Neural progenitor cell (in vitro differentiated cells): Measurements from ENCODE around the gene RINL. TPM values are rescaled to one million over a fixed set of nuclear protein-coding genes. Genes with fewer than 3 reads are reported as not detected.

Experiments used
- DNase-seq: peaks from one replicate; pipeline ENCODE4 v3.0.0-alpha.2; 2016; ENCODE audit warnings: low spot score
- H2AFZ ChIP-seq: fragments of 200-600 bp; sonication (generic); replicated peaks from 2 replicates; pipeline ENCODE4 v1.6.1; 2016; ENCODE audit warnings: antibody characterized with exemption
- H3F3A ChIP-seq: fragments of 200-600 bp; sonication (generic); 2 replicates; pipeline ENCODE4 v1.6.1; 2016; ENCODE audit warnings: antibody characterized with exemption, low read depth
- H3K27ac ChIP-seq: fragments of 200-600 bp; sonication (generic); 2 replicates; pipeline ENCODE4 v1.5.1; 2016; ENCODE audit warnings: mild to moderate bottlenecking
- H3K27me3 ChIP-seq: fragments of 200-600 bp; sonication (generic); 2 replicates; pipeline ENCODE4 v1.6.1; 2016; ENCODE audit warnings: mild to moderate bottlenecking, moderate library complexity
- H3K36me3 ChIP-seq: fragments of 200-600 bp; sonication (generic); 2 replicates; pipeline ENCODE4 v1.5.1; 2016
- H3K4me1 ChIP-seq: fragments of 200-600 bp; sonication (generic); 2 replicates; pipeline ENCODE4 v1.6.1; 2016; ENCODE audit warnings: mixed run types
- H3K4me2 ChIP-seq: fragments of 200-600 bp; sonication (generic); 2 replicates; pipeline ENCODE4 v1.6.1; 2016
- H3K4me3 ChIP-seq: fragments of 200-600 bp; sonication (generic); 2 replicates; pipeline ENCODE4 v1.5.1; 2016
- H3K79me2 ChIP-seq: fragments of 200-600 bp; sonication (generic); 2 replicates; pipeline ENCODE4 v1.6.1; 2016; ENCODE audit warnings: low read depth
- H3K9ac ChIP-seq: fragments of 200-600 bp; sonication (generic); 2 replicates; pipeline ENCODE4 v1.6.1; 2016
- H3K9me3 ChIP-seq: fragments of 200-600 bp; sonication (generic); 2 replicates; pipeline ENCODE4 v1.5.1; 2016; ENCODE audit warnings: low read depth
- H4K20me1 ChIP-seq: fragments of 200-600 bp; sonication (generic); 2 replicates; pipeline ENCODE4 v1.6.1; 2016; ENCODE audit warnings: low read depth
- H3K27ac Mint-ChIP-seq: 3 replicates; pipeline ENCODE4 v1.8.0; 2021; ENCODE audit warnings: mixed read lengths
- H3K27me3 Mint-ChIP-seq: 2 replicates; pipeline ENCODE4 v1.8.0; 2022; ENCODE audit warnings: low read depth, mild to moderate bottlenecking, inconsistent platforms, moderate library complexity, mixed read lengths; ENCODE audit not compliant: insufficient read depth
- H3K36me3 Mint-ChIP-seq: 3 replicates; pipeline ENCODE4 v1.8.0; 2021; ENCODE audit warnings: mixed read lengths
- H3K4me1 Mint-ChIP-seq: 3 replicates; pipeline ENCODE4 v1.8.0; 2021; ENCODE audit warnings: mixed read lengths
- H3K4me3 Mint-ChIP-seq: 3 replicates; pipeline ENCODE4 v1.8.0; 2021; ENCODE audit warnings: mild to moderate bottlenecking, moderate library complexity, mixed read lengths
- H3K9me3 Mint-ChIP-seq: 3 replicates; pipeline ENCODE4 v1.8.0; 2020; ENCODE audit warnings: mixed read lengths
- EZH2 ChIP-seq: fragments of 200-600 bp; sonication (generic); IDR thresholded peaks from 2 replicates; pipeline ENCODE4 v1.6.1; 2017; ENCODE audit warnings: antibody characterized with exemption, mild to moderate bottlenecking, moderate library complexity
- EZH2phosphoT487 ChIP-seq: fragments of 200-600 bp; sonication (generic); IDR thresholded peaks from 2 replicates; pipeline ENCODE4 v1.6.1; 2017; ENCODE audit warnings: antibody characterized with exemption
- total RNA-seq: library from RNA; depleted of rRNA; stranded (reverse); fragments of >200 nt; gene quantifications from 2 replicates; pipeline ENCODE4 v1.2.3, GENCODE V29; 2015; ENCODE audit warnings: low replicate concordance
- TF ChIP-seq, protein P1 (sequence below): fragments of 200-600 bp; sonication (generic); IDR thresholded peaks from 2 replicates; pipeline ENCODE4 v1.5.1; 2017; ENCODE audit warnings: antibody characterized with exemption, mild to moderate bottlenecking

RINL gene
- total RNA-seq, 1 donor from 2014 or later = 5.4 TPM

DNA sequence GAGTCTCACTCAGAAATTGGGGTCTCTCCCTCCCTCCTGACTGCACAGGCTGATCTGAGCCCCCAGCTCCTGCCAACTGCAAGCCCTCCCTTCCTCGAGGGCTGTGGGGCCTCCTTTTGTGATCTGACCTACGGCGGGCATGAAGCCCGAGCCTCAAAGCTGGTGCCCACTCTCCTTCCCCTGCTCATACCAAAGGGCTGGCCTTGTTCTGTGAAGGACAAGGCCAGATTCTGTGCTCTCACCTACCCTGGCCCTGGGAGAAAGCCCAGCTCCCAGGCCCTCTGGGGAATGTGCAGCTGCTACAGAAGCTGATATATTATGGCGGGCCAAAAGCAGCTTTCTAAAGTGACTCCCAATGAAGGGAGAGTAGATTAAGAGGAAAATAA, 37.5 kb downstream of the RINL start:
- peak overlapping the region; percentile 29 for H3K27ac ChIP-seq
- Mint-ChIP-seq H3K27ac (no peak overlapping the region), H3K4me1 (peaks cover 4% of the 10 kb centered on the region), H3K9me3 (no peaks in the 10 kb centered on the region), H3K36me3 (peaks cover 61% of the 10 kb centered on the region), H3K4me3 (no peak overlapping the region), H3K27me3 (peaks cover 2% of the 10 kb centered on the region)
- no peak overlapping the region for H3K4me2 ChIP-seq
- H3K9me3 ChIP-seq = no peaks in the 10 kb centered on the region
- H2AFZ ChIP-seq = no peak overlapping the region
- peaks cover 51% of the 10 kb centered on the region for H3K79me2 ChIP-seq
- no peak for TF ChIP-seq EZH2phosphoT487
- TF ChIP-seq EZH2 = no peak
- TF ChIP-seq, protein P1, sequence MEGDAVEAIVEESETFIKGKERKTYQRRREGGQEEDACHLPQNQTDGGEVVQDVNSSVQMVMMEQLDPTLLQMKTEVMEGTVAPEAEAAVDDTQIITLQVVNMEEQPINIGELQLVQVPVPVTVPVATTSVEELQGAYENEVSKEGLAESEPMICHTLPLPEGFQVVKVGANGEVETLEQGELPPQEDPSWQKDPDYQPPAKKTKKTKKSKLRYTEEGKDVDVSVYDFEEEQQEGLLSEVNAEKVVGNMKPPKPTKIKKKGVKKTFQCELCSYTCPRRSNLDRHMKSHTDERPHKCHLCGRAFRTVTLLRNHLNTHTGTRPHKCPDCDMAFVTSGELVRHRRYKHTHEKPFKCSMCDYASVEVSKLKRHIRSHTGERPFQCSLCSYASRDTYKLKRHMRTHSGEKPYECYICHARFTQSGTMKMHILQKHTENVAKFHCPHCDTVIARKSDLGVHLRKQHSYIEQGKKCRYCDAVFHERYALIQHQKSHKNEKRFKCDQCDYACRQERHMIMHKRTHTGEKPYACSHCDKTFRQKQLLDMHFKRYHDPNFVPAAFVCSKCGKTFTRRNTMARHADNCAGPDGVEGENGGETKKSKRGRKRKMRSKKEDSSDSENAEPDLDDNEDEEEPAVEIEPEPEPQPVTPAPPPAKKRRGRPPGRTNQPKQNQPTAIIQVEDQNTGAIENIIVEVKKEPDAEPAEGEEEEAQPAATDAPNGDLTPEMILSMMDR = no peak
- H3K4me1 ChIP-seq = no peaks in the 10 kb centered on the region
- peaks cover 13% of the 10 kb centered on the region for H3K36me3 ChIP-seq
- no peak overlapping the region for H3K9ac ChIP-seq
- H3K27me3 ChIP-seq = no peaks in the 10 kb centered on the region
- H3K4me3 ChIP-seq = no peak overlapping the region
- H4K20me1 ChIP-seq = peaks cover 77% of the 10 kb centered on the region
- no peak for DNase-seq
- H3F3A ChIP-seq = peaks cover 97% of the 10 kb centered on the region

DNA sequence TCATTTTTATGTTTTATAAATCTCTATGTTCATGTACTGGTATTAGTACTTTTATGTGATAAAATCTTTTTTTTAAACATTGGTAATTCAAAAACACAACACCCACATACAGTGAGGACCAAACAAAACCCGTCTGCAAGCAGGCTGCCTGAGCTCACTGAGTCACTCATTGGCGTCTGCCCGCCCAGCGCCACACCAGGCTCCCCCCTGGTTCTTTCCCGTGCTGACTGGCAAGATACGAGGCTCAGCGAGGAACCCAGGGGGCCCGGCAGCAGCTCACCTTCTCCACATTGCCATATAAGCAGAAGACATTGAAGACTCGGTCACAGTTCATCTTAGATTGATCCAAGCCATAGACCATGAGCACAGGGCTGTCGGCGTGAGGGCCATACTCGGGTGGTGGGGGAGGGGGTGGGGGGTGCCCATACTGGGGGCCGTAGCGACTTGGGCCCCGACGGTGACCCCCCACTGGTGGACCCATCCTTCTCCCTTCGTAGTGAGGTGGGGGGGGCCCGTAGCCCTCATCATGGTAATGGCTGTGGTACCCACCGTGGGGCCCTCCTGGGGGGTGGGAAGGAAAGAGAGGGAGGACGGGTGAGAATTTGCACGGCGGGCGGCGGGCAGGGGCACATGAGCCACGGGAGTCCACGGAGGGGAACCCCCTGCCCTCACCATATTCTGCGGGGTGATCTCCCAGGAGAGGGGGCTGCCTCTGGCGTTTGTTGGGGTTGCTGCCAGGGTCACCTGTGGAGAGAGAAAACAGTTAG, 38.1 kb downstream of the RINL start:
- Mint-ChIP-seq H3K36me3 (peaks cover 58% of the 10 kb centered on the region), H3K27me3 (peaks cover 2% of the 10 kb centered on the region), H3K9me3 (no peaks in the 10 kb centered on the region), H3K4me3 (no peak overlapping the region), H3K4me1 (peaks cover 4% of the 10 kb centered on the region), H3K27ac (no peak overlapping the region)
- peaks cover 9% of the 10 kb centered on the region for H3K36me3 ChIP-seq
- H3K9me3 ChIP-seq = no peaks in the 10 kb centered on the region
- H3F3A ChIP-seq = peaks cover 96% of the 10 kb centered on the region
- H3K4me3 ChIP-seq = no peak overlapping the region
- peaks cover 45% of the 10 kb centered on the region for H3K79me2 ChIP-seq
- H3K4me2 ChIP-seq = no peak overlapping the region
- no peaks in the 10 kb centered on the region for H3K4me1 ChIP-seq
- TF ChIP-seq EZH2 (no peak), EZH2phosphoT487 (no peak)
- TF ChIP-seq, protein P1 = no peak
- H2AFZ ChIP-seq = no peak overlapping the region
- H3K9ac ChIP-seq = no peak overlapping the region
- peak overlapping the region; percentile 29 for H3K27ac ChIP-seq
- H4K20me1 ChIP-seq = peaks cover 71% of the 10 kb centered on the region
- H3K27me3 ChIP-seq = no peaks in the 10 kb centered on the region
- no peak for DNase-seq

DNA sequence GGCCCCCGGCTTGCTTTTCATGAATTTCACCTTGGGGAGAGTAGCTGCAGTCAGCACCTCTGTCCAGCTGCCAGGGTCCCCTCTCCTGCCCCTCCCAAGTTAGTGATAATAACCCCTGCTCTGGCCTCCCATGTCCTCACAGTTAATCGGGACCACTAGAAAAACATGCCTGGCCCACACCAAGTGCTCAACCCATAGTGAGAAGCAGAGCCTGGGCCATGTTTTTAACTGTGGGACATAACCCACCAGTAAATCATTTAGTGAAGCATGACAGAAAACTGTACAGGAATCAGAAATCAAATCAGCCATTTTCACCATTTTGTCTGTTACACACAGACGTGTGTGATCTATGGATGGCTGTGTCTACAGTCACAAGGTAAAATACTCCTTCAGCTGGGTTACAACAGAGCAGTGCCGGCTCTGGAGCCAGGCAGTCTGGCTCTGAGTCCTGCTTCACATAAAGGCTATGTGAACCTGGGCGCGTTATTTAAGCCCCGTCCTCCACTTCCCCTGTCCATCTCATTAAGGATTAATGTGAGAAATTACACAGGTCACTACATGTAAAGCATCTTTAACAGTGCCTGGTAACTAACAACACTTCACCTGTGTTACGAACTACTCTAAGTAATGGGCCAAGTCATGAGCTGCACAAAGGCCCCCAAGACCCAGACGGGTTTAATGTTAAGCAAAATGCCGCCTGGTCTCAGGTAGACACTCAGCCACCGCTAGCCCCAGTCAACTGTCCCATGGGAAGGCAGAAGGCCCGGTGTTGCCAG, 38.9 kb downstream of the RINL start:
- Histone ChIP-seq H3K9ac (no peak overlapping the region), H3F3A (peaks cover 96% of the 10 kb centered on the region), H3K4me2 (no peak overlapping the region), H3K4me1 (no peaks in the 10 kb centered on the region), H3K36me3 (peaks cover 9% of the 10 kb centered on the region), H3K27me3 (no peaks in the 10 kb centered on the region), H4K20me1 (peaks cover 63% of the 10 kb centered on the region), H3K9me3 (no peaks in the 10 kb centered on the region), H2AFZ (no peak overlapping the region), H3K27ac (peak overlapping the region; percentile 33), H3K4me3 (no peak overlapping the region), H3K79me2 (peaks cover 37% of the 10 kb centered on the region)
- Mint-ChIP-seq H3K9me3 (no peaks in the 10 kb centered on the region), H3K4me3 (no peak overlapping the region), H3K4me1 (peaks cover under 1% of the 10 kb centered on the region), H3K27ac (no peak overlapping the region), H3K27me3 (peaks cover 2% of the 10 kb centered on the region), H3K36me3 (peaks cover 56% of the 10 kb centered on the region)
- TF ChIP-seq, protein P1 = no peak
- TF ChIP-seq EZH2 = no peak
- no peak for TF ChIP-seq EZH2phosphoT487
- no peak for DNase-seq
